Osteocyte (in vitro differentiated cells): ENCODE results near the gene BOD1L2. TPM values are rescaled to one million over a fixed set of nuclear protein-coding genes. Genes with fewer than 3 reads are reported as not detected.

Source experiments
- DNase-seq: peaks from one replicate; pipeline ENCODE4 v3.0.0; 2021; ENCODE audit warnings: mixed read lengths; ENCODE audit not compliant: unreplicated experiment; ENCODE audit errors: extremely low spot score
- H3K27ac Mint-ChIP-seq: one replicate; pipeline ENCODE4 v1.8.0; 2021; ENCODE audit warnings: mild to moderate bottlenecking, mixed read lengths; ENCODE audit not compliant: unreplicated experiment
- H3K27me3 Mint-ChIP-seq: one replicate; pipeline ENCODE4 v1.8.0; 2021; ENCODE audit warnings: mixed read lengths; ENCODE audit not compliant: unreplicated experiment
- H3K36me3 Mint-ChIP-seq: one replicate; pipeline ENCODE4 v1.8.0; 2021; ENCODE audit warnings: mixed read lengths; ENCODE audit not compliant: unreplicated experiment
- H3K4me1 Mint-ChIP-seq: one replicate; pipeline ENCODE4 v1.8.0; 2021; ENCODE audit warnings: mixed read lengths; ENCODE audit not compliant: unreplicated experiment
- H3K4me3 Mint-ChIP-seq: one replicate; pipeline ENCODE4 v1.8.0; 2021; ENCODE audit warnings: mild to moderate bottlenecking, moderate library complexity, mixed read lengths; ENCODE audit not compliant: unreplicated experiment
- H3K9me3 Mint-ChIP-seq: one replicate; pipeline ENCODE4 v1.8.0; 2021; ENCODE audit warnings: mixed read lengths; ENCODE audit not compliant: unreplicated experiment
- CTCF ChIP-seq: fragments of 200-600 bp; sonication (generic); IDR thresholded peaks from 2 replicates; pipeline ENCODE4 v1.5.0; 2021; ENCODE audit warnings: antibody characterized with exemption, mild to moderate bottlenecking, moderate library complexity
- long read RNA-seq: library from polyadenylated mRNA; unstranded; transcript quantifications from one replicate; pipeline ENCODE4 v2.0.0, GENCODE V29; 2021
- total RNA-seq: library from RNA; stranded (reverse); gene quantifications from 2 replicates; pipeline ENCODE4 v1.2.1, GENCODE V29; 2021

The BOD1L2 gene
- total RNA-seq = not detected in 2 replicates
- long read RNA-seq = 0 reads

GRCh38 chr18:57146956-57147636 is at the start of gene BOD1L2:
TSS of gene BOD1L2 (plus strand) at chr18:57147087. CDS start at chr18:57147313, 226 bp downstream.
- no peaks in the 10 kb centered on the region for H3K9me3 Mint-ChIP-seq
- H3K4me1 Mint-ChIP-seq = no peaks in the 10 kb centered on the region
- peaks cover 11% of the 10 kb centered on the region for H3K27me3 Mint-ChIP-seq
- no peak within 1 kb of the TSS for H3K4me3 Mint-ChIP-seq
- DNase-seq = no peak
- no peak within 1 kb of the TSS for H3K27ac Mint-ChIP-seq
- no peaks in the 10 kb centered on the region for H3K36me3 Mint-ChIP-seq
- no peak for TF ChIP-seq CTCF

DNA sequence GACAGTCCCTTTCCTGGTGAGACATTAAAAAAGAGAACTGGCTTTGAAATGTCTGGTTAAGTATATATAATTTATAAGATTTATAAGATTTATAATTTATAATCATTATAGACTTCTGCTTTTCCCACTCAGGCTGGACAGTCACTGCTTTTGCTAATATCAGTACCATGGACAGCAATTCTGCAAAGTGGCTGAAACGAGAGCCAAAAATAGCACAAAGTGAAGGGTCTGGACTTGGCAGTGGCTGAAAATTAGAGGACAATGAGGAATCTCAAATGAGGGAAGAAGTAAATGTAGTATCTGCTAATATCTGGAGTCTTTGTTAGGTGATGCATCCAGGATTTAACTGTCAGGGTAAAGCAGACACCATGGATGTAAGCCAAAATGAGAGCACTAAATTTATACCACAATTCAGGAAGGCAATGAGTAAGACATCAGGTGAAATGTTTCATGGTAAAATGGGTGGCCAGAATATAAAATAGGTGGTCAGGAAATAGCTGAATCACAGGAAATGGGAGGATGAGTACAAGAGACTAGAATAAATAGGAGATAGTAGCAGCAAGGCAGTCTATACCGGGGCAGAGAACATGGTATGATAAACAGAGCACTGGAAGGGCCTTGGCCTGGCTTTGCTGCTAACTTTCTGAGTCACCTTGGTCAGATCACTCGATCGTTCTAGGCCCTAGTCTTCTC is 39.6 kb upstream of the BOD1L2 start:
- no peaks in the 10 kb centered on the region for H3K27me3 Mint-ChIP-seq
- no peaks in the 10 kb centered on the region for H3K36me3 Mint-ChIP-seq
- H3K4me1 Mint-ChIP-seq = no peaks in the 10 kb centered on the region
- TF ChIP-seq CTCF = no peak
- no peak for DNase-seq
- no peak overlapping the region for H3K27ac Mint-ChIP-seq
- peaks cover 6% of the 10 kb centered on the region for H3K9me3 Mint-ChIP-seq
- H3K4me3 Mint-ChIP-seq = no peak overlapping the region

GRCh38 chr18:57110290-57110689 is 36.6 kb upstream of the BOD1L2 start:
- no peak for DNase-seq
- no peak for TF ChIP-seq CTCF
- no peak overlapping the region for H3K27ac Mint-ChIP-seq
- H3K36me3 Mint-ChIP-seq = no peaks in the 10 kb centered on the region
- no peaks in the 10 kb centered on the region for H3K9me3 Mint-ChIP-seq
- H3K4me3 Mint-ChIP-seq = no peak overlapping the region
- H3K4me1 Mint-ChIP-seq = no peaks in the 10 kb centered on the region
- no peaks in the 10 kb centered on the region for H3K27me3 Mint-ChIP-seq

DNA sequence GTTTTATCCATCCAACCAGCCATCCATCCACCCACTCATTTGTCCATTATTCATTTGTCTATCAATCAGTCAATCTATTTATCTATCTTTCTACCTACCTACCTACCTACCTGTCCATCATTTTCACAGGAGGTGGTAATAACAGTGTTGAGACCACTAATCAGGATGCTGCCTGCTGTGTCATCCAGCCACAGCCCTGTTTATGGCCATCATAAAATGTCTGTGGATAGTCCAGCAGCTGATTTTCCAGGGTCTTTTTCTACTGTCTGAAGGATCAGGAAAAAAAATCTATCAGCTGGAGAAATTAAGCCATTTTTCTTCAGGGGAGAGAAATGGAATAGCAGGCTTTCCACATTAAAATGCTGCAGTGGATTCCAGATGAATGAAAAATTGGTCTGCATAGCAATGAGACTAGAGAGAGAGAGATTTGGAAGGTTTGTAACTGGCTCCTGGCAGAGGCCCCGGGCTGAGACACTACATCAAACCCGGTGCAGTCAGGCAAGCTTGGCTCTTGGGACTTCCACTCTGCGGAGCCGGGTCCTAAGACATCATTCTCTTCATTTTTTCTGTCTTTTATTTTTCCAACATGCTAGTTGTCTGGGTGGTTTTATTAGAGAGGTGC is 33.0 kb upstream of the BOD1L2 start:
- H3K4me1 Mint-ChIP-seq = no peaks in the 10 kb centered on the region
- no peak for TF ChIP-seq CTCF

DNA sequence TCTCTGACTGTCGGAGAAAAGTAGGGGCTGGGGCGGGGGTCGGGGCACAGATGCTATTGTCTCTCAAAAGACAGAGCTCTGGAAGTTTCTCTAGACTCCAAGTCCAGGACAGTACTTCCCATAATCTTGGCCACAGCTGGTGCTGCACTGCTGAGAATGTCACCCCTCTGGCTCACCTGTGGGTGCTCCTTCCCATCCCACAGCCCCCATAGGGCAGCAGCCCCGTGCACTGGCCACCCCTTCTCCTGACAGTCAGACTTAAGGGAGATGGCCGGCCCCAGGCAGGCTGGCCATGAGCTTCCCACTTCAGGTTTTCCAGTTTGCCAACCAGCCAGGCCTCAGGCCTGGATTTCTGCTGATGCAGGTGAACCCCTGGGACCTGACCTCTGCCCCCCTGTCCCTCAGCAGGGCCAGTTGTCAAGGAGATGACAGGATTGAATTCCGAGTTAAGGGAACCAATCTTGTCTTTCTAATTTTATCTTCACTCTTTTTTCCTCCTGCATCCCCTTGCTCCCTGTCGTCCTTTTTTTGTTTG is 30.2 kb upstream of the BOD1L2 start:
- DNase-seq = no peak
- Mint-ChIP-seq H3K9me3 (no peaks in the 10 kb centered on the region), H3K27me3 (peaks cover 14% of the 10 kb centered on the region), H3K27ac (no peak overlapping the region), H3K4me1 (no peaks in the 10 kb centered on the region), H3K36me3 (no peaks in the 10 kb centered on the region), H3K4me3 (no peak overlapping the region)
- no peak for TF ChIP-seq CTCF

More for the DNA sequence above, 33.0 kb upstream of the BOD1L2 start:
- H3K36me3 Mint-ChIP-seq = no peaks in the 10 kb centered on the region
- H3K9me3 Mint-ChIP-seq = no peaks in the 10 kb centered on the region
- no peak overlapping the region for H3K4me3 Mint-ChIP-seq
- peaks cover 6% of the 10 kb centered on the region for H3K27me3 Mint-ChIP-seq
- no peak for DNase-seq
- H3K27ac Mint-ChIP-seq = no peak overlapping the region
